ENCODE measurements around the gene ABCA6.

GRCh38 chr17:69086641-69087040 lies 55.1 kb downstream of the ABCA6 start:
- TF ChIP-seq CTCF (IDR thresholded peaks at IDR 0.05) (no peak), NFE2L2 (conservative IDR thresholded peaks at IDR 0.05; ENCODE audit: low read length) (no peak), POLR2A (IDR thresholded peaks at IDR 0.05; ENCODE audit: low read length) (no peak)
